K562 (cell line): Measurements from ENCODE around the gene RAB14. TPM values are rescaled to one million over a fixed set of nuclear protein-coding genes. Genes with fewer than 3 reads are reported as not detected.
A peak's percentile ranks its signal among the peaks of the same experiment; 100 is the strongest.

Experiments
- ATAC-seq: fragments of 200-7000 bp; cut with Tn5 transposase; 3 replicates; pipeline ENCODE4 v1.9.1; 2020; ENCODE audit warnings: moderate library complexity
- BruUV-seq: library from RNA; stranded (reverse); fragments of 400-500 nt; replicated peaks from 2 replicates; lab custom pipeline; 2021; lab: Mats Ljungman, UMichigan
- CTCF ChIA-PET: fragments of 300-600 bp; formaldehyde crosslinking; extraction: SDS; loops from one replicate; lab custom pipeline; 2021; ENCODE audit warnings: low intra/inter-chr PET ratio; lab: Yijun Ruan, JAX
- POLR2A ChIA-PET: fragments of 300-600, 350-650 bp; sonication (Branson Sonifier 250); formaldehyde crosslinking; extraction: SDS; loops from one replicate; lab custom pipeline; 2021; ENCODE audit warnings: antibody characterized with exemption, inconsistent platforms; lab: Yijun Ruan, JAX
- DNase-seq, 4 experiments: peaks; one replicate each; pipeline versions ENCODE4 v3.0.0 to v3.0.0-alpha.2; 2011 to 2018; ENCODE audit warnings: low spot score in 3 of 4, mixed read lengths in 3 of 4; ENCODE audit errors: extremely low read depth in 1 of 4
- FAIRE-seq: peaks from 2 replicates; lab custom pipeline; 2011; peaks lifted over from hg19 to GRCh38; lab: Jason Lieb, UNC
- H2AFZ ChIP-seq: 2 replicates; pipeline ENCODE4 v1.6.0; 2011; ENCODE audit warnings: low read depth, low read length, control low read depth, inconsistent platforms
- H3K27ac ChIP-seq: fragments of 200-600 bp; 3 replicates; pipeline ENCODE4 v1.8.0; 2011; ENCODE audit warnings: low read depth, mild to moderate bottlenecking, control low read depth, inconsistent platforms, low read length, moderate library complexity, mixed read lengths; ENCODE audit errors: extremely low read depth
- H3K27me3 ChIP-seq, 2 experiments: fragments of 300-600 bp in 1 of 2; 2 replicates in 1 of 2; 3 replicates in 1 of 2; pipeline versions ENCODE4 v1.6.0 to v1.8.0; 2011; ENCODE audit warnings: inconsistent platforms in 2 of 2, low read length in 2 of 2, mild to moderate bottlenecking in 1 of 2, mixed read lengths in 1 of 2, moderate library complexity in 1 of 2; ENCODE audit not compliant: control insufficient read depth in 2 of 2, insufficient read depth in 2 of 2
- H3K36me3 ChIP-seq: fragments of 300-600 bp; 3 replicates; pipeline ENCODE4 v1.8.0; 2011; ENCODE audit warnings: mild to moderate bottlenecking, low read length, inconsistent platforms; ENCODE audit not compliant: control insufficient read depth, insufficient read depth
- H3K4me1 ChIP-seq, 2 experiments: fragments of 200-600 bp in 1 of 2; replicated peaks in 1 of 2; 2 replicates in 1 of 2; 3 replicates in 1 of 2; pipeline versions ENCODE4 v1.5.1 to v1.8.0; 2011; ENCODE audit warnings: inconsistent platforms in 2 of 2, low read length in 2 of 2, mild to moderate bottlenecking in 1 of 2, mixed read lengths in 1 of 2, moderate library complexity in 1 of 2; ENCODE audit not compliant: control insufficient read depth in 2 of 2, insufficient read depth in 2 of 2
- H3K4me2 ChIP-seq: 2 replicates; pipeline ENCODE4 v1.6.1; 2011; ENCODE audit warnings: low read length, control low read depth, inconsistent platforms, mixed read lengths; ENCODE audit not compliant: insufficient read depth
- H3K4me3 ChIP-seq: fragments of 200-600 bp; sonication (generic), shearing (Covaris generic); 2 replicates; pipeline ENCODE4 v1.5.1; 2016; ENCODE audit warnings: control low read depth, inconsistent platforms
- H3K79me2 ChIP-seq: fragments of 200-600 bp; 3 replicates; pipeline ENCODE4 v1.8.0; 2011; ENCODE audit warnings: low read length, inconsistent platforms; ENCODE audit not compliant: control insufficient read depth, insufficient read depth
- H3K9ac ChIP-seq, 2 experiments: 2 replicates each; pipeline versions ENCODE4 v1.6.0 to v1.6.1; 2011; ENCODE audit warnings: low read depth in 2 of 2, low read length in 2 of 2, control low read depth in 1 of 2, inconsistent platforms in 1 of 2, mild to moderate bottlenecking in 1 of 2, mixed read lengths in 1 of 2; ENCODE audit not compliant: insufficient read depth in 1 of 2
- H3K9me1 ChIP-seq: one replicate; pipeline ENCODE4 v1.6.0; 2011; ENCODE audit warnings: inconsistent platforms, mild to moderate bottlenecking, low read length, moderate library complexity; ENCODE audit not compliant: control insufficient read depth, insufficient read depth
- H3K9me3 ChIP-seq: replicated peaks from 2 replicates; pipeline ENCODE4 v1.5.1; 2011; ENCODE audit warnings: low read depth, low read length, inconsistent platforms; ENCODE audit not compliant: control insufficient read depth, insufficient read depth
- H4K20me1 ChIP-seq: replicated peaks from 2 replicates; pipeline ENCODE4 v1.6.1; 2011; ENCODE audit warnings: low read length, inconsistent platforms, mixed read lengths; ENCODE audit not compliant: control insufficient read depth, insufficient read depth
- ATF3 ChIP-seq, 2 experiments: fragments of 450-650 bp in 1 of 2; sonication (generic) in 1 of 2; formaldehyde crosslinking in 1 of 2; IDR thresholded peaks in 1 of 2; conservative IDR thresholded peaks in 1 of 2; 2 replicates each; pipeline versions ENCODE4 v1.6.1 to v1.8.1; 2016 to 2023; ENCODE audit warnings: mild to moderate bottlenecking in 2 of 2, moderate library complexity in 2 of 2, inconsistent platforms in 1 of 2, missing genetic modification reagents in 1 of 2
- ETV1 ChIP-seq: fragments of 450-650 bp; conservative IDR thresholded peaks from 2 replicates; pipeline ENCODE4 v1.6.1; 2016; ENCODE audit warnings: missing genetic modification characterization, control low read depth, low read depth, missing compliant biosample characterization
- HDAC8 ChIP-seq: fragments of 450-650 bp; IDR thresholded peaks from 2 replicates; pipeline ENCODE4 v1.6.1; 2016; ENCODE audit warnings: mild to moderate bottlenecking, missing genetic modification characterization, moderate library complexity, missing compliant biosample characterization
- MYC ChIP-seq, 2 experiments: fragments of 250-450 bp in 1 of 2; sonication (Bioruptor Pico) in 1 of 2; IDR thresholded peaks; 2 replicates each; pipeline versions ENCODE4 v1.5.1 to v1.6.1; 2012 to 2021; ENCODE audit warnings: low read depth in 2 of 2, borderline replicate concordance in 1 of 2, improper control_type of control experiment in 1 of 2, low read length in 1 of 2, mild to moderate bottlenecking in 1 of 2, moderate library complexity in 1 of 2
- RBM25 ChIP-seq: fragments of 200-400 bp; formaldehyde crosslinking; IDR thresholded peaks from 2 replicates; pipeline ENCODE4 v1.6.1; 2018; ENCODE audit warnings: low read length, low read depth, moderate library complexity; ENCODE audit not compliant: severe bottlenecking
- TCF7 ChIP-seq: sonication (generic); IDR thresholded peaks from 2 replicates; pipeline ENCODE4 v1.6.1; 2016; ENCODE audit warnings: antibody characterized with exemption, borderline replicate concordance
- U2AF1 ChIP-seq: fragments of 200-400 bp; formaldehyde crosslinking; optimal IDR thresholded peaks from 2 replicates; pipeline ENCODE3; 2017; ENCODE audit warnings: mild to moderate bottlenecking, low read depth, low read length, moderate library complexity
- ZBTB34 ChIP-seq: fragments of 250-450 bp; sonication (Bioruptor Pico); IDR thresholded peaks from 2 replicates; pipeline ENCODE4 v1.8.0; 2021; ENCODE audit warnings: mild to moderate bottlenecking, moderate library complexity
- ZNF561 ChIP-seq: fragments of 450-650 bp; formaldehyde crosslinking; conservative IDR thresholded peaks from 2 replicates; pipeline ENCODE4 v1.4.0; 2020; ENCODE audit warnings: mild to moderate bottlenecking, moderate library complexity
- WGBS: fragments of 100-300 bp; shearing (Covaris generic); methylation state at CpG from one replicate; pipeline ENCODE4 v1.1.6; 2016; ENCODE audit warnings: low coverage, mixed read lengths; ENCODE audit not compliant: insufficient coverage; ENCODE audit errors: missing lambda C conversion rate; 5-methylcytosine and 5-hydroxymethylcytosine counted together
- in situ Hi-C: fragments of 300-500 bp; cut with MboI; formaldehyde crosslinking; loops from 4 replicates; pipeline ENCODE4 v1.15.0; 2018; ENCODE audit warnings: inconsistent platforms, mixed read lengths
- intact Hi-C: fragments of 100-400 bp; cut with micrococcal nuclease; formaldehyde crosslinking; loops from 2 replicates; pipeline ENCODE4 v1.14.2; 2022
- polyA plus RNA-seq, 8 experiments: library from polyadenylated mRNA; depleted of rRNA in 4 of 8; stranded (reverse) in 5 of 8; unstranded in 3 of 8; fragments of >200 nt; fragmentation: Nextera tagmentation in 2 of 8; fragmentation: Illumina TruSeq in 1 of 8; extraction: Ambion mirVana in 2 of 8; extraction: Trizol in 1 of 8; gene quantifications; 2 replicates each; pipeline versions ENCODE4 v1.2.1 to v1.2.3, GENCODE V29; 2011 to 2014; ENCODE audit warnings: inconsistent platforms in 1 of 8, missing spikeins in 1 of 8
- total RNA-seq, 7 experiments: library from RNA; depleted of rRNA in 6 of 7; stranded (reverse); fragments of >200 nt in 6 of 7; fragmentation: Illumina TruSeq in 2 of 7; extraction: Trizol in 2 of 7; gene quantifications; 2 replicates each; pipeline versions ENCODE4 v1.2.1 to v1.2.3, GENCODE V29; 2011 to 2021; ENCODE audit warnings: low replicate concordance in 1 of 7

The RAB14 gene
- total and polyA plus RNA-seq, 9 of the 15 experiments (the other 6 are each of a cell fraction or from before 2014, with no cell fraction given) = 10.3 to 41.8 (median 20.9) TPM

GRCh38 chr9:121234832-121235161 lies 33.1 kb upstream of the RAB14 start:
- CTCF ChIA-PET = no interaction called here
- no TSS peak for BruUV-seq
- H3K36me3 ChIP-seq = no peaks in the 10 kb centered on the region; the same call in 2 of the 3 replicates
- intact Hi-C loops = no loop called here
- no peak overlapping the region for H3K4me3 ChIP-seq
- no peaks in the 10 kb centered on the region for H3K27me3 ChIP-seq
- H3K27ac ChIP-seq = peak overlapping the region; percentile 68
- no peaks in the 10 kb centered on the region for H3K9me1 ChIP-seq
- H4K20me1 ChIP-seq = no peaks in the 10 kb centered on the region
- in situ Hi-C loops = no loop called here
- H3K79me2 ChIP-seq = no peaks in the 10 kb centered on the region
- H3K4me1 ChIP-seq = peaks cover 12 to 25% of the 10 kb centered on the region in 2 experiments; a peak in 4 of 5 replicates
- peak; percentile 14 for ATAC-seq
- H3K9me3 ChIP-seq = no peaks in the 10 kb centered on the region
- no peak for DNase-seq
- peak overlapping the region; percentile 84 for H2AFZ ChIP-seq
- no peak for FAIRE-seq
- TF ChIP-seq ETV1 (tag) (0 out of 2 replicates have a peak, but pooled peaks have one; percentile 5), U2AF1 (no peak)
- POLR2A ChIA-PET = interaction anchor here (0.6 to 1.8 kb wide), 7 partner anchors 8 to 351 kb away, joined by 3 to 9 read pairs (median 4); partner anchors contain the start of gene GSN
- H3K9ac ChIP-seq = peak overlapping the region in 1 of 2 experiments; percentile 30; a peak in 1 of 4 replicates
- WGBS = 77% methylated on average over 6 of the region's 6 CpGs
- peak overlapping the region; percentile 51; the same call in 1 of the 2 replicates for H3K4me2 ChIP-seq

- 16% methylated on average over 11 of the region's 11 CpGs for WGBS
- Histone ChIP-seq H3K9me1 (no peaks in the 10 kb centered on the region), H2AFZ (peak overlapping the region; percentile 84), H3K27ac (peak overlapping the region; percentile 68), H3K4me2 (peak overlapping the region; percentile 39; the same call in 1 of the 2 replicates), H3K27me3 (no peaks in the 10 kb centered on the region), H4K20me1 (no peaks in the 10 kb centered on the region), H3K4me1 (peaks cover 12 to 25% of the 10 kb centered on the region in 2 experiments; a peak in 4 of 5 replicates), H3K9ac (peak overlapping the region in 1 of 2 experiments; percentile 30; a peak in 3 of 4 replicates), H3K79me2 (no peaks in the 10 kb centered on the region), H3K9me3 (no peaks in the 10 kb centered on the region), H3K4me3 (no peak overlapping the region), H3K36me3 (no peaks in the 10 kb centered on the region; the same call in 2 of the 3 replicates)
- DNase-seq = peak; percentile 28 to 84 (median 56)
- CTCF ChIA-PET = no interaction called here
- POLR2A ChIA-PET = interaction anchor here (0.6 to 1.8 kb wide), 6 partner anchors 10 to 59 kb away, joined by 3 to 9 read pairs (median 4); partner anchors contain the start of gene GSN
- no TSS peak for BruUV-seq
- intact Hi-C loops = no loop called here
- peak; percentile 91 for FAIRE-seq
- ATAC-seq = peak; percentile 91
- in situ Hi-C loops = no loop called here
- TF ChIP-seq HDAC8 (tag) (peak; percentile 58; the same call in 1 of the 2 replicates), MYC (IDR thresholded peaks at IDR 0.05; ENCODE audit: low read depth, low read length) (0 out of 2 replicates have a peak, but pooled peaks have one; percentile 12), MYC (CRISPR knock-in tag; IDR thresholded peaks at IDR 0.05; ENCODE audit: borderline replicate concordance, low read depth) (no peak), ZBTB34 (CRISPR knock-in tag) (no peak), ATF3 (IDR thresholded peaks at IDR 0.05) (peak; percentile 95), ATF3 (CRISPR knock-in tag; conservative IDR thresholded peaks at IDR 0.05) (no peak), RBM25 (no peak), ZNF561 (CRISPR knock-in tag) (no peak), TCF7 (no peak)
Observed at GRCh38 chr9:121233906-121234831, 32.5 kb upstream of the RAB14 start.
